HT1080 (cell line): Measurements from ENCODE around the gene GOPC. TPM values are rescaled to one million over a fixed set of nuclear protein-coding genes. Genes with fewer than 3 reads are reported as not detected.

ENCODE experiments used
- DNase-seq: peaks from one replicate; pipeline ENCODE4 v3.0.0-alpha.2; 2015; ENCODE audit warnings: low read depth
- total RNA-seq: library from RNA; depleted of rRNA; stranded (reverse); fragments of >200 nt; shearing (Covaris generic); gene quantifications from 2 replicates; pipeline ENCODE4 v1.2.3, GENCODE V29; 2014

GOPC gene
- total RNA-seq, 1 experiment from 2014 or later, result 16.7 TPM

DNA sequence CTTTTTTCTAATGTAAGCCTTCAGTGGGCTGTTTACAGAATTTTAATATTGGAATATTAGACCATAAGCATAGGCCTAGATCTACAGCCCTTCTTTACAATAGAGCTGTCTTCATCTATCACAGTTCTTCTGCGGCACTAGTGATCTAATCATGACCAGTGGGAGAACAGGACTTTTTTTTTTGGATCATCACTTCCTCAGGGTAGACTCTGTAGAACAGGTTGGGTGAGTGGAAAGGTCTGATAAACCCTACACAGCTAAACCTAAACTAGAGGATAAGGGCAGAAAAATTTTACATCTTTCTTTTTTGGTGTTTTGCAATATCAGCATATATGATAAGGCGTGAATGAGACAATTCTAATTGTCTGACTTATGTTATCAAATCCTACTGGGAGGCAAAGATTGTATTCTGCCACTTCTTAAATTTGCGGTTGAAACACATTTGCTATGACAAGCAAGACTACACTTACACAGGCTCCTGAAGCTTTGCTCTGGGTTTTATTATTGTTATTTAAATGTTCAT is 52.2 kb downstream of the GOPC start:
- DNase-seq, result no peak

DNA sequence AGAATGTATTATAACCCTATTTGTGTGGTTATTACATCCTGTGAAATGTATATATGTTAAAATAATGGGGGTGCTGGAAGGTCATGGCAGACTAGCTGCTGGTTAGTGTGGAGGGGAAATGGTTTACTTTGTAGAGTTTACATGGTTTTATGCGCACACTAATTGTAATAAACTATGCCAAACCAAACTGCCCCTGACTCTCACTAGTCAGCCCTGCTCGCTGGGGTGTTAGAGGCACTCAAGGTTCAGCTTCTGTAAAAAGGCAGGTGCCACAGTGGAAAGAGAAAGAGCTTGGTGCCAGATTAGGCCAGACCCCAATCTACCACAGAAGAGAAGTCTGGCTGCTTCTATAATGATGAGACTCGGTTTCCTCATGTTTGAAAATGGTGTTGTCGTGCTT is 52.7 kb downstream of the GOPC start:
- no peak for DNase-seq

DNA sequence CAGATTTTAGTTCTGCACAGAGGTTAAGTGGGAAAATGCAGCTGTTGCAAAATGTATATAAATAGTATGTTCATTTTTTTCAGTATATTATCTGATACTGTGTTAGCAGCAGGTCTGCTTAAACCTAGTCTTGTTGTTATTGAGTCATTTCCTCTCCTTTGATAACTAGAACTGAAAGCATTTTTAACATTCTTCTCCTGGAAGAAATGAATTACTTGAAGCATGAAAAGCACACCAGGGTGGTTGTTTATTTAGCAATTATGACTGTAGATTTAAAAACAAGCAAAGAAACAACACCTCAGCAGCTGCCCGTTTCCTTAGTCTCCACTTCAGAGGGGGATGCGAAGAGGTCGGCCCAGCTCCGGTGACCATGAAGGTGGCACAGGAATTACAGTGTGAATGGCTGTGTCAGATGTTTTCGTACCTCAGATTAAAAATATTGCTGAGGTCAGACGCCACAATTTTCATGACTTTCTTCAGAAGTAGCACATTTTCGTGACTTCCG is 53.5 kb downstream of the GOPC start:
- DNase-seq, result peak; percentile 80

DNA sequence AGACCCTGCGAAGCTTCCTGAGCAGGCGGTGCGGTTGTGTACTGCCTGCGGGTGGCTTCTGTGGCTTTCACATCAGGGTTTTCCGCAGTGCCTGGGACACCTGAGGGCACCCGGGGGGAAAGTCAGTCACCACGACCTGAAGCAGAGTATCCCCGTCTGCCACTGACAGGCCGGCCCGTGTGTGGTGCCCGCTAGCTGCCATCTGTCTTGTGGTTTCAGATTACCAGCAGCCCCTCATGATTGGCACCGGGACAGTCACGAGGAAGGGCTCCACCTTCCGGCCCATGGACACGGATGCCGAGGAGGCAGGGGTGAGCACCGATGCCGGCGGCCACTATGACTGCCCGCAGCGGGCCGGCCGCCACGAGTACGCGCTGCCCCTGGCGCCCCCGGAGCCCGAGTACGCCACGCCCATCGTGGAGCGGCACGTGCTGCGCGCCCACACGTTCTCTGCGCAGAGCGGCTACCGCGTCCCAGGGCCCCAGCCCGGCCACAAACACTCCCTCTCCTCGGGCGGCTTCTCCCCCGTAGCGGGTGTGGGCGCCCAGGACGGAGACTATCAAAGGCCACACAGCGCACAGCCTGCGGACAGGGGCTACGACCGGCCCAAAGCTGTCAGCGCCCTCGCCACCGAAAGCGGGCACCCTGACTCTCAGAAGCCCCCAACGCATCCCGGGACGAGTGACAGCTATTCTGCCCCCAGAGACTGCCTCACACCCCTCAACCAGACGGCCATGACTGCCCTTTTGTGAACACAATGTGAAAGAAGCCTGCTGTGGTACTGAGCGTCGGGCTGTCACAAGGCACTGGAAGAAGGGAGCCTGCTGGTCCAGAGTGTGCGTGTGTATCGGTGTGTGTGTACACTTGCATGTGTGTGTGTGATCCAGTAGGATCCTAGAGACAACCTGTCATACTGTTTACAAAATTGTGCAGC is 54.4 kb downstream of the GOPC start:
- no peak for DNase-seq

DNA sequence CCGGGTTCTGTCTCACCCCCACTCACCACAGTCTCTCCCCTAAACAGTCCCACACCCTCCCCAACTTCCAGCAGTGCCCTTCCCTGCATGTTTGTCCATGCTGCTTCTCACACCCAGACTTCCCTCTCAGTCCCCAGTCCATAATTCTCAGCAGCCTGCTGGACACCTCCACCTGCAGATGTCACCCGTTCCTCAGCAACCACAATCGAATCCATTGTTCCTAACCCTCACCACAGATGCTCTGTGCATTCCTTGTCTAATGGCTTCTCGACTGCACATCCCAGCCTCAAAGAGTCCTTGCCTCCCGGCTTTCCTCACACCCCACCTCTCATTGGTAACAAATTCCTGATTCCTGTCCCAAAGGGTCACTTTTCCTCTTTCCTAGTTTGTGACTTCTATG is 55.6 kb downstream of the GOPC start:
- no peak for DNase-seq

DNA sequence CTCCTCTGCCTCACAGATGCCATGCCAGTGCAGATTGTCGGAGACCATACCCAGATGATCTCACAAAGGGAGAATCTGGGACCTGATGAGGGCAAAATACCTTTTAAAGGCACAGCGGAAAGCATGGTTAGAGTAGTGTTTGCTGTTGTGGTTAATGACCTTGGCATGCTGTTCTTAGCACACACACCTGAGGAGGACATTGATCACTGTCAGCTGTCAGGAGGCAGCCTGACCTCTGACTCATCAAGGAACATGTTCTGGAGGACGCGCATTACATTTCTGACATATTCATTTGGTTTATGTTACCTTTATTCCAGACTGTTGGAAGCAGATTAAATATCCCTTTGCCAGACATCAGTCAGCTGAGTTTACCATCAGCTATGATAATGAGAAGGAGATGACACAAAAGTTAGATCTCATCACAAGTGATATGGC is 57.1 kb downstream of the GOPC start:
- DNase-seq, result peak; percentile 41

DNA sequence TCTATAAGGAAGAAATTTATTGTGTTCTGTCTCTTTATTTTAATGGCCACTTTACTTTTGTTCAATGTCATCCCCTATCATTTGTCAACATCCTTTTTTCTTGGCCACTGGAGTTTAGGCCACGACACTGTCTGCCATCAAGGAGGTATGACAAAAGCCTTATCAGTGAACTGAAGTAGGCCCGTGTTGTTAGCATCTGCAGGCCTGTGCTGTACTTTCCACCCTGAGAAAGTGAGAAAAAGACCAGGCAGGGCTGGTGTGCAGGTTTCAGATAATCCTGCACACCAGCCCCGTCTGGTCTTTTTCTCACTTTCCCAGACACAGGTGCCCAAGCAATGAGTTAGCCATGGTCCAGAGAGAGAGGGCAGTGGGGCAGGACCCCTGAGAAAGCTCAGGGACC is 57.6 kb downstream of the GOPC start:
- no peak for DNase-seq

DNA sequence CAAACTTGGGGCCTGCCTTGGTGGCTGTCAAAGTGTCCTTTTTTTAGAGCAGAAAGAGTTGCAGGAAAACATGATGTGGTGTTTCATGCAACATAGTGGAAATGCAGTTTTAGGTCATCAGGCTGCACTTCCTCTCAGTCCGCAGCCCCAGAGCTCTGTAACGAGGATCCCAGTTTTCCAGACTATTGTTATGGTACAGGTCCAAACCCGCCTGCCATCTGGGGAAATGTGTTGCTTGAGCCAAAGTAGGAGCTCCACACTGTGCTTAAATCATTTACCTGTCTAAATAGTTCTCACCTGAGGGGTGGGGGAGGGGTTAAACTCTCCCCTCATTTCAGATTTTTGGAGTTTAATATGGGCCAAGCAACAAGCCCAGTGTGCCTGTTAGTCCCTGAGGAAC is 59.8 kb downstream of the GOPC start:
- no peak for DNase-seq

DNA sequence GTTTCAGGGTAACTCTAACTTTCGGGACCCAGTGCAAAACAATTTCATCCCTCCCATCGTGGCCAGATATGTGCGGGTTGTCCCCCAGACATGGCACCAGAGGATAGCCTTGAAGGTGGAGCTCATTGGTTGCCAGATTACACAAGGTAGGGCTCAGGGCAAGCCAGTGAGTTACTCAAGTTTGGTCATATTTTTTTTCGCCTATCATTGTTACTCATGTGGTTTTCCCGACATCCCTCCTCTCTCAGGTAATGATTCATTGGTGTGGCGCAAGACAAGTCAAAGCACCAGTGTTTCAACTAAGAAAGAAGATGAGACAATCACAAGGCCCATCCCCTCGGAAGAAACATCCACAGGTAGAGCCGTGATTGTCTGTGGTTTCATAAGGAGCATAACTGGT is 61.6 kb downstream of the GOPC start:
- peak; percentile 61 for DNase-seq

DNA sequence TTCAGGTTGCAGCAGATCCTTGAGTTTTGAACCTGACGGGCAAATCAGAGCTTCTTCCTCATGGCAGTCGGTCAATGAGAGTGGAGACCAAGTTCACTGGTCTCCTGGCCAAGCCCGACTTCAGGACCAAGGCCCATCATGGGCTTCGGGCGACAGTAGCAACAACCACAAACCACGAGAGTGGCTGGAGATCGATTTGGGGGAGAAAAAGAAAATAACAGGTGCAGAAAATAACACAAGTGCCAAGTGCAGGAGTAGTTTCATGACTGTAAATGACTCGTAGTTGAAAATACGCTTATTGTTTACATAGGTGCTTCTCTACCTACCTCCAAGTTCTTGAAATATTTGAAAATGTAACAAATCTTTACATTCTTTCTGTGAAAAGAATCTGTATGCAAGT is 63.7 kb downstream of the GOPC start:
- DNase-seq, result no peak

DNA sequence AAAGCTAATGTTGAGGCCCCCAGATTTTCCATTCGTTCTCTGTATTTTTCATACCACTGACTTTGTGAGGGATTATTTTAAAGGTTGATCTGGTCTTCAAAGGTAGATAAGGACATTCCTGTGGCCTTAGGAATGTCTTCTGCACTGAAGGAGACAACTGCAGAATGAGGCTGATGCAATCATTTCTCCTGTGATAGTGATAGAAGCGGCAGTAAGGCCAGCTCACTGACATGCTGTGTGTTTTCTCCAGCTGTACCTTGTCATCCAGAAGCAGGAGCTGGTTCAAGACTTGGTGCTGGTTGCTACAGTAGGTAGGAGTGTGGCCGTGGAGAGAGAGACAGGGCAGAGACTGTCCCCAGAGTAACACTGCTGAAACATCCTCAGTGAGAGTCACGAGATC is 66.0 kb downstream of the GOPC start:
- DNase-seq, result peak; percentile 8

DNA sequence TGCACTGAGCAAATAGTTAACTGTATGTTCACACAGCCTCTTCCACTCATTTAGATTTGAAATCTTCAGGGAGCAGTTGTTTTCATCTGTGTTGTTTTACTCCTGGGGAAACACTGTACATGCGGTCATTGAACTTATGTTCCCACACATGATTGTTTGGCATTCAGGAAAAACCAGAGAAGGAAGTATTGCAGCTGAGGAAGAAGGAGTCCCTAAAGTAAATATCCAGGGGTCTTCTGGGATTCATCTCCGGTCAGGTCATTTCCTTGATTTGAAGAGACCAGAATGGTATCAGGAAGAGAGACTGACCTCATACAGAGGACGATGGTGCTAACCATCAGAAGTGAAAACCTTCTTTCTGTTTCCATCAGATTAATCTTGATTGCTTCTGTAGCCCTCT is 67.3 kb downstream of the GOPC start:
- no peak for DNase-seq

DNA sequence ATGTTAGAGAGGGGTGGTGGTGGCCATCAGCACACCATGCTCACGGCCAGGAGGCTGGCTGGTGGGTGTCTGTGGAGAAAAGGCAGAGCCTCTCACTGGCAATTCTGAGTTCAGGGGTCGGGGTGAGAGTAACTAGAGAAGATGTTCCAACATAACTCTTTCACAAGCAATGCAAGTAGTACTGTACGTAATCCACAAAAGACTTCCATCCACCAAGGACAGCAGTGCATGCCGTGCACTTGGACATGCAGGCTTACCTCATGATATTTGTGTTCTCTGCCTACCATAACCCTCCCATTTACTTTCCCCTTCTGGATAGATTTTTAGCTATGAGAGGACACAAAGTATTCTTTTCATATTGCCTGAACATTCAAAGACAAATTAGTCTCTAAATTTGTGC is 68.5 kb downstream of the GOPC start:
- no peak for DNase-seq

DNA sequence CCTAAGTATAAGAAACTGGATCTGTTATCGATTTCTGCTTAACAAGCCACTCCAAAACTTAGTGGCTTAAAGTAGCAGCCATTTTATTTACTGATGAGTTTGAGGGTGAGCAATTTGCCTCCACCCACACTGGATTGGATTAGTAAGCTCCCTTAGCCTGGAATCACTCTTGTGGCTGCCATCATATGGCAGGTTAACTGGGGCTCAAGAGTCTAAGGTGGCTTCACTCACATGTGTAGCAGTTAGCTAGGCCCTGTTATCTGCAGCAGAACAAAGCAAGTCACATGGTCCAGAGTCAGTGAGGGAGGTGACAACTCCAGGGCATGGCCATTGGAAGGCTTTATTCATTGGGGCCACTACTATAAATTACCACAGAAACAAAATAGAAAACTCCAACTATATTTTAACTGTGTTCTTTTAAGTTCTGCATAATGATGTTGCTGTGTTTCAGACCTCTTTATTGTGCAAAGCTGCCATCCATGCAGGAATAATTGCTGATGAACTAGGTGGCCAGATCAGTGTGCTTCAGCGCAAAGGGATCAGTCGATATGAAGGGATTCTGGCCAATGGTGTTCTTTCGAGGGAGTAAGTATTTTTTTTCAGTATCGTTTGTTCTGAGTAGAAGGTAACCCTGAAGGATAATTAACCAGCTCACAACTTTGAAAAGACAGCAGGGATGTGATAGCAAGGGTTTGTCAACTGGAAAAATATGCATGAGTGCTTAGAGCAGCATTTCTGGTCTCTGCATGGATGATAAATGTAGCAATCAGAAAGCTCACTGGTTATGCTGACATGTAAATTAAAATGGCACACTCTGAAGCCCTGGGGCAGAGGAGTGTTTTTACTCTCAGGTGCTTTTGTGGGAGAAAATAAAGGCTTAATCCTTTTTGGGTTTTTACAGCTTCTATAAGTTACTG is 70.2 kb downstream of the GOPC start:
- DNase-seq, result no peak

DNA sequence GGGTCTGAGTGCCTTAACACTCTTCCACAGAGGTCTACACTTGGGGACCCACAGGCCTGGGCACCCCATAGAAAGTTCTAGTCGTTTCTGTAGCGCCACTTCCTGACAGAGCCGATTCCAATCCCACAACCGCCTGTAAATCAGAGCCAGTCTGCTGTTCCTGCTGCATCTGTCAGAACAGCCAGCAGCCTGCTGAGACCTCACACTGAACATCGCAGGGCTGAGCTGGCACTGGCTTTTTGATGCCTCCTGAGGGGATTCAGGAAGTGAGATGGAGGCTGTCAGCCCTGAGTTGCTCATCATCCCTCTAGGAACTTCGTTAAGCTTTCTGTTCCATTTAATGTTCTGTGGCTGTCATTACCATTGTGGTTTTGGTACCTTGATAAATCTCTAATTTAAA is 71.0 kb downstream of the GOPC start:
- peak; percentile 22 for DNase-seq

DNA sequence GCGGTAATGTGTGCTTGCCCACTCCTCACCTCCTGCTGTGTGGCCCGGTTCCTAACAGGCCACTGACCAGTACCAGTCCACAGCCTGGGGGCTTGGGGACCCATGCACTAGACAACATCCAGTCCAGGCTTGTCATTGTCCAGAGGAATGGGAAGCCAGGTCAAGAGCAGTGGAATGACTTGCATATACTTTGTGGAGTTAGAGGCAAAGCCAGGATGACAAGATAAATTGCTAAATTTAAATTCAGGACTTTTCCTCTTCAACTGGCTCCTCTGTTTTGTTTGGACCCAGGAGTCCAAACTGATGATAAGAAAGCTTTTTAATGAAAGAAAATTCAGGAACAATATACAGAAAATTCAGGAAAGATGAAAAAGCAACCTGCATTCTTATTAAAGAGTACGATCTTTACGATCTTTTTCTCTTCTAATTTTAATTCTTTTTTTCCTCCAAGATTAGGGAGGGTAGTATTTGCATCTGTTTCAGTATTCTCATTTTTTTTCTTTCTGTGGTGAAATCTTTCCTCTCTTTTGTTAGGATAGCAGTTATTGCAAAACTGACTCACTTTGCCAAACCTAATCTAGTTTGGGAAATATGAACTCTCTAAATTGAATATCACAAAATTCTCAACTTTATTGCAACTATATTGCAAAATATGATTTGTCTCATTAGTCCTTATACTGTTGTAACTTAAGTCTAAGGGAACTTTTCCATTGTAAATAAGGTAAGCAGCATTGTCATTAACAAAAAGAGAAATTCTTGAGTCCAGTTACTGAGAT is 71.7 kb downstream of the GOPC start:
- DNase-seq, result no peak

DNA sequence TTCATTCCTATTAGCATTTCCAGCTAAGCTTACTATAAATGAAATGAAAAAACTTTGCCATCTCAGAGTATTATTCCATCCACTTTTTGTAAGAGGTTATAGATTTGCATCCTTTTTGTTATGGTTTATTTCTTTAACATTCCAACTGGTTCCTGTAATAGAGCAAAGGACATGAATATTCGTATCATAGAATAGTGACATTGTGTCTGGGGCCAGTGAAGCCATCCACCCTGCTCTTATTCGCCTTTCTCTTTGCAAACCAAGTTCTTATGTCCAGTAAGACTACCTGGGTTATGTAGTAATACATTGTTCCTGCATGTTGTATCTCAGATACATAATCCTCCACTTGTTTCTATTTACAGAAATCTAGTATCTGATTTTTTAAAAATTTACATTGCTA is 76.7 kb downstream of the GOPC start:
- DNase-seq, result no peak

DNA sequence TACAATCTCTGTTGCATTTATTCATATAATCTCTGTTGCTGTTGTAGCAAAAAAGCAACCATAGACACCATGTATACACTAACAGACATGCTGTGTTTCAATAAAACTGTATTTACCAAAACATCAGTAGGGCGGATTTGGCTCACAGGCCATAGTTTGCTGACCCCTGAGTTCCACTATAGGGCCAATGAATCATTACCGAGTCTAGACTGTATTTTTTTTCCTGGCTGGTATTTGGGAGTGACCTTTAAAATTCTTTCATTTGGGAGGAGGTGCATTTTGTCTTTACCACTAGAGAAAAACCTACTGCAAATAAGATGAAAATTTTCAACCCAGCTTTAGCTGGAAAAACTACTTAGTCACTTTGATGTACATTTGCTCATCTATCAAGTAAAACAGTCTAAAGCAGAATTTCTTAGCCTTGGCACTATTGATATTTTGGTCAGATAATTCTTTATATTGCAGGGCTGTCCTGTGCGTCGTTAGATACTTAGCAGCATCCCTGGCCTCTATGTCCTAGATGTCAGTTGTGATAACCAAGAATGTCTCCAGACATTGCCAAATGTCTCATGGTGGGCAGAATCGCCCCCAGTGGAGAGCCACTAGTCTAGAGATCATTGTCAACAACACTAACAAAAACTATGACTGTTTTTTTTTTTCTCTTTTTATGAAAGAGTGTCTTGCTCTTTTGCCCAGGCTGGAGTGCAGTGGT is 80.4 kb downstream of the GOPC start:
- no peak for DNase-seq

DNA sequence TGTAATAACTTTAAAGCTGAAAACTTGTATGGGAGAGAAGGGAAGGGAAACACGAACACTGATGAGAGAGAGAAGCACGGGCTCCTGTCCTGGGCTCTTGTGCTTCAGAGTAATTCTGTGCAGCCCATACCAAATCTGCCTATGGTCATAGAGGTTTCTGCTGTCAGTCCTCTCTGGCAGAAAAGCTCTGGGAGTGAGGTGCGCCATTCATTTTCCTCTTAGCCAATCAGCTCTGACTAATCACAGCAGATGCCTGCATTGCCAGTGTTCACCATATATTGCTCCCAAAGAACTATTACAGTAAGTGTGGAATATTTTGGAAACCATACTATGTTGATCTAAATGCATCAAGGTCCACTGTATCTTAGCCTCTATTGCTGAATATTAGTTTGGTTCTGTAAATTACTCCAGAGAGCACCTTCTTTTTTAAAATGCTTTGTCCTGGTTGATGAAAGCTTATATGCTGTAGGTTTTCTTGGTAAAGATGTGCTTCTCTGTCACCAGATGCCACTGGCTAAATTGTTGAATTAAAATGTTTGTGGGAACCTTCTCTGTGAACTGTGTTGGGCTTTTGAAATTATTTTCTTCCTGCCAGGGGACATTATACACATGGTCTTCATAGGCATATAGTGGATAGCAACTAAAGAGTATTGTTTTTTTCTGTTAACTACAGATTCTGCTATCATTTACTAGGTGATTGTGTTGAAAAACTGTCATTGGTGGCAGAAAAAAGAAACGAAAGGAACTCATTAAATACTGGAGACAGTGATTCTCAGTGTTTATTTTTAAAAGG is 81.5 kb downstream of the GOPC start:
- DNase-seq, result no peak

DNA sequence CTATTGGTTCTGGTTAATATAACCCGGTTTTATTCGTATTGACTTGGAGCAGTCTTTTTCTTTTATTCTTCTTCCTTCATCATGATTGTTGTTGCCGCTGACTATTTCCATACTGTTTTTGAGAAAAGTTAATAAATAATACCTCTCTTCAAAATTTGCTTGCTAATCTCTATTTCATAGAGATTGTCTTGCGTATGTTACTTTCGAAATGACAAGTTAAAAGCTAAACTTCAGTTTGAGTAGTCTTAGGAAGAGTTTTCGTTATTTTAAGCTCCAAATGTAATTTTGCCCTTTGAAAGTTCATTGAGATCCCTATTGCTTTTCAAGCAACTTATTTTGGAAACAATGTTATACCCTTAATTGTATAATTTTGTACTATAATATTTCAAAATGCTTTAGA is 83.4 kb downstream of the GOPC start:
- DNase-seq, result no peak
